SU-DHL-6 (cell line): Measurements from ENCODE around the gene UNC119.

Source experiments
- H2AFZ ChIP-seq: fragments of 200-600 bp; sonication (generic); 2 replicates; pipeline ENCODE4 v1.6.1; 2014; ENCODE audit warnings: low read depth, mild to moderate bottlenecking, moderate library complexity, mixed read lengths, antibody characterized with exemption, low read length; ENCODE audit not compliant: severe bottlenecking
- H3F3A ChIP-seq: fragments of 200-600 bp; shearing (Covaris generic); 2 replicates; pipeline ENCODE4 v1.6.0; 2016; ENCODE audit warnings: antibody characterized with exemption, mild to moderate bottlenecking; ENCODE audit not compliant: insufficient read depth
- H3K27ac ChIP-seq: fragments of 200-600 bp; sonication (generic); 2 replicates; pipeline ENCODE4 v1.5.1; 2016; ENCODE audit warnings: low read depth, mild to moderate bottlenecking, low read length, moderate library complexity, mixed read lengths
- H3K27me3 ChIP-seq: fragments of 200-600 bp; sonication (generic), shearing (Covaris generic); 2 replicates; pipeline ENCODE4 v1.6.0; 2014; ENCODE audit warnings: mild to moderate bottlenecking, low read length
- H3K36me3 ChIP-seq: fragments of 200-600 bp; sonication (generic); 2 replicates; pipeline ENCODE4 v1.6.1; 2014; ENCODE audit warnings: mild to moderate bottlenecking, low read length, mixed read lengths
- H3K4me2 ChIP-seq: fragments of 300-600, 200-600 bp; shearing (Covaris generic), sonication (generic); 2 replicates; pipeline ENCODE4 v1.6.0; 2014; ENCODE audit warnings: low read length, low read depth, mild to moderate bottlenecking; ENCODE audit not compliant: poor library complexity, severe bottlenecking
- H3K4me3 ChIP-seq: fragments of 200-600 bp; sonication (generic); 2 replicates; pipeline ENCODE4 v1.5.1; 2014; ENCODE audit warnings: antibody characterized with exemption, low read length, mild to moderate bottlenecking, mixed read lengths; ENCODE audit not compliant: insufficient read depth, poor library complexity, severe bottlenecking
- H3K79me2 ChIP-seq: fragments of 200-600 bp; sonication (generic); 2 replicates; pipeline ENCODE4 v1.6.1; 2014; ENCODE audit warnings: mild to moderate bottlenecking, low read length, moderate library complexity; ENCODE audit not compliant: insufficient read depth
- H3K9ac ChIP-seq: fragments of 200-600 bp; sonication (generic); 2 replicates; pipeline ENCODE4 v1.7.0; 2014; ENCODE audit warnings: mild to moderate bottlenecking, low read length
- H3K9me2 ChIP-seq: fragments of 200-600 bp; sonication (generic); replicated peaks from 2 replicates; pipeline ENCODE4 v1.6.1; 2014; ENCODE audit warnings: low read length; ENCODE audit not compliant: insufficient read depth
- H3K9me3 ChIP-seq: fragments of 200-600 bp; sonication (generic); 2 replicates; pipeline ENCODE4 v1.6.1; 2014; ENCODE audit warnings: low read length, mixed read lengths; ENCODE audit not compliant: insufficient read depth
- H4K20me1 ChIP-seq: fragments of 200-600 bp; sonication (generic); 2 replicates; pipeline ENCODE4 v1.6.1; 2014; ENCODE audit warnings: low read depth, mild to moderate bottlenecking, antibody characterized with exemption, low read length, moderate library complexity, mixed read lengths
- EZH2phosphoT487 ChIP-seq: fragments of 200-600 bp; sonication (generic), shearing (Covaris generic); conservative IDR thresholded peaks from 2 replicates; pipeline ENCODE4 v1.6.1; 2018; ENCODE audit warnings: mild to moderate bottlenecking, antibody characterized with exemption, low read length, moderate library complexity, mixed read lengths
- TF ChIP-seq, protein P1 (sequence below): fragments of 200-600 bp; sonication (generic); IDR thresholded peaks from one replicate; pipeline ENCODE4 v1.5.1; 2017; ENCODE audit warnings: antibody characterized with exemption, mild to moderate bottlenecking, low read length, moderate library complexity; ENCODE audit not compliant: insufficient read depth, poor library complexity, severe bottlenecking

The UNC119 gene

GRCh38 chr17:28573040-28573380 lies 20.6 kb upstream of the UNC119 start:
- Histone ChIP-seq H3F3A (peaks cover 29% of the 10 kb centered on the region), H2AFZ (no peak overlapping the region), H3K36me3 (no peaks in the 10 kb centered on the region), H3K4me2 (no peak overlapping the region), H3K4me3 (no peak overlapping the region), H3K9me3 (no peaks in the 10 kb centered on the region), H3K27me3 (no peaks in the 10 kb centered on the region), H4K20me1 (no peaks in the 10 kb centered on the region), H3K9ac (no peak overlapping the region), H3K79me2 (no peaks in the 10 kb centered on the region), H3K9me2 (no peaks in the 10 kb centered on the region), H3K27ac (no peak overlapping the region)
- TF ChIP-seq, protein P1, sequence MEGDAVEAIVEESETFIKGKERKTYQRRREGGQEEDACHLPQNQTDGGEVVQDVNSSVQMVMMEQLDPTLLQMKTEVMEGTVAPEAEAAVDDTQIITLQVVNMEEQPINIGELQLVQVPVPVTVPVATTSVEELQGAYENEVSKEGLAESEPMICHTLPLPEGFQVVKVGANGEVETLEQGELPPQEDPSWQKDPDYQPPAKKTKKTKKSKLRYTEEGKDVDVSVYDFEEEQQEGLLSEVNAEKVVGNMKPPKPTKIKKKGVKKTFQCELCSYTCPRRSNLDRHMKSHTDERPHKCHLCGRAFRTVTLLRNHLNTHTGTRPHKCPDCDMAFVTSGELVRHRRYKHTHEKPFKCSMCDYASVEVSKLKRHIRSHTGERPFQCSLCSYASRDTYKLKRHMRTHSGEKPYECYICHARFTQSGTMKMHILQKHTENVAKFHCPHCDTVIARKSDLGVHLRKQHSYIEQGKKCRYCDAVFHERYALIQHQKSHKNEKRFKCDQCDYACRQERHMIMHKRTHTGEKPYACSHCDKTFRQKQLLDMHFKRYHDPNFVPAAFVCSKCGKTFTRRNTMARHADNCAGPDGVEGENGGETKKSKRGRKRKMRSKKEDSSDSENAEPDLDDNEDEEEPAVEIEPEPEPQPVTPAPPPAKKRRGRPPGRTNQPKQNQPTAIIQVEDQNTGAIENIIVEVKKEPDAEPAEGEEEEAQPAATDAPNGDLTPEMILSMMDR: no peak
- TF ChIP-seq EZH2phosphoT487: no peak

- peak overlapping the region; percentile 74 for H3K4me3 ChIP-seq
- no peak for TF ChIP-seq EZH2phosphoT487
- TF ChIP-seq, protein P1: no peak
- H3K79me2 ChIP-seq: no peaks in the 10 kb centered on the region
- H3K27ac ChIP-seq: no peak overlapping the region
- peak overlapping the region; percentile 78 for H3K9ac ChIP-seq
- no peaks in the 10 kb centered on the region for H3K9me3 ChIP-seq
- H3K4me2 ChIP-seq: peak overlapping the region; percentile 81
- H3K27me3 ChIP-seq: no peaks in the 10 kb centered on the region
- no peaks in the 10 kb centered on the region for H3K9me2 ChIP-seq
- no peaks in the 10 kb centered on the region for H3K36me3 ChIP-seq
- peaks cover 24% of the 10 kb centered on the region for H3F3A ChIP-seq
- H2AFZ ChIP-seq: peak overlapping the region; percentile 78
- no peaks in the 10 kb centered on the region for H4K20me1 ChIP-seq
These were observed 20.0 kb upstream of the UNC119 start for GRCh38 chr17:28572259-28573039.

GRCh38 chr17:28571361-28572122 lies 19.1 kb upstream of the UNC119 start, which contains the start of gene PIGS:
PIGS (minus strand) TSS chr17:28571524; CDS start chr17:28571496, 28 bp downstream.
- Histone ChIP-seq H3K27ac (peak within 1 kb of the TSS; percentile 33; the same call in 1 of the 2 replicates), H3K9ac (peak within 1 kb of the TSS; percentile 78), H3K9me2 (no peaks in the 10 kb centered on the region), H3K79me2 (peaks cover 8% of the 10 kb centered on the region; the same call in 1 of the 2 replicates), H3K4me3 (peak within 1 kb of the TSS; percentile 74), H4K20me1 (0 out of 2 replicates have a peak, but pooled peaks cover 5% of the 10 kb centered on the region), H3K27me3 (no peaks in the 10 kb centered on the region), H3K4me2 (peak within 1 kb of the TSS; percentile 81), H3K9me3 (no peaks in the 10 kb centered on the region), H3F3A (peaks cover 20% of the 10 kb centered on the region), H2AFZ (peak within 1 kb of the TSS; percentile 78), H3K36me3 (no peaks in the 10 kb centered on the region)
- no peak for TF ChIP-seq EZH2phosphoT487
- TF ChIP-seq, protein P1: no peak
